CD4-positive, alpha-beta memory T cell (primary cell): ENCODE results near the gene ZNF292. TPM values are rescaled to one million over a fixed set of nuclear protein-coding genes. Genes with fewer than 3 reads are reported as not detected.
"Not testable (repeated sequence)": the region's sequence is repeated elsewhere in the genome, so short reads cannot be mapped to it uniquely, and the experiment has no call there.

Experiments
- CTCF ChIA-PET: fragments of 350-600 bp; sonication (Branson Sonifier 250); formaldehyde crosslinking; loops from one replicate; lab custom pipeline; 2021; ENCODE audit warnings: inconsistent platforms; ENCODE audit not compliant: partially characterized antibody; lab: Charles Lee
- POLR2A ChIA-PET: fragments of 350-600 bp; sonication (Branson Sonifier 250); formaldehyde crosslinking; loops from one replicate; lab custom pipeline; 2021; ENCODE audit not compliant: partially characterized antibody; lab: Charles Lee
- DNase-seq, 5 donors: peaks; one replicate each; pipeline versions ENCODE4 v3.0.0 to v3.0.0-alpha.2; 2020 to 2022; ENCODE audit warnings: mixed read lengths in 1 of 5
- H3K27ac ChIP-seq: one replicate; pipeline ENCODE4 v1.7.0; 2013; ENCODE audit warnings: low read depth, low read length
- H3K27me3 ChIP-seq: 2 replicates; pipeline ENCODE4 v1.7.0; 2013; ENCODE audit warnings: mild to moderate bottlenecking, low read length, moderate library complexity; ENCODE audit not compliant: insufficient read depth
- H3K36me3 ChIP-seq: 2 replicates; pipeline ENCODE4 v1.7.0; 2013; ENCODE audit warnings: mild to moderate bottlenecking, low read length, moderate library complexity; ENCODE audit not compliant: insufficient read depth
- H3K4me1 ChIP-seq: 2 replicates; pipeline ENCODE4 v1.7.0; 2013; ENCODE audit warnings: mild to moderate bottlenecking, low read length, moderate library complexity; ENCODE audit not compliant: insufficient read depth
- H3K4me3 ChIP-seq, 2 donors: one replicate each; pipeline ENCODE4 v1.7.0; 2013; ENCODE audit warnings: low read length in 2 of 2, mild to moderate bottlenecking in 1 of 2
- H3K9me3 ChIP-seq, 2 donors: one replicate each; pipeline ENCODE4 v1.7.0; 2013; ENCODE audit warnings: low read length in 2 of 2, control low read depth in 1 of 2; ENCODE audit not compliant: control insufficient read depth in 1 of 2
- H3K27ac Mint-ChIP-seq, 7 donors: one replicate each; pipeline ENCODE4 v1.8.0; 2020 to 2021; ENCODE audit warnings: mixed read lengths in 7 of 7, mild to moderate bottlenecking in 6 of 7, inconsistent platforms in 3 of 7, moderate library complexity in 3 of 7
- H3K27me3 Mint-ChIP-seq, 2 donors: one replicate each; pipeline ENCODE4 v1.8.0; 2020 to 2021; ENCODE audit warnings: mixed read lengths in 2 of 2
- H3K36me3 Mint-ChIP-seq, 2 donors: one replicate each; pipeline ENCODE4 v1.8.0; 2020 to 2021; ENCODE audit warnings: mixed read lengths in 2 of 2, inconsistent platforms in 1 of 2, mild to moderate bottlenecking in 1 of 2
- H3K4me1 Mint-ChIP-seq, 4 donors: one replicate each; pipeline ENCODE4 v1.8.0; 2020 to 2021; ENCODE audit warnings: mixed read lengths in 4 of 4, mild to moderate bottlenecking in 1 of 4
- H3K4me3 Mint-ChIP-seq, 8 donors: one replicate each; pipeline ENCODE4 v1.8.0; 2020 to 2021; ENCODE audit warnings: mixed read lengths in 8 of 8, mild to moderate bottlenecking in 7 of 8, moderate library complexity in 6 of 8, inconsistent platforms in 3 of 8
- H3K9me3 Mint-ChIP-seq, 8 donors: one replicate each; pipeline ENCODE4 v1.8.0; 2020 to 2021; ENCODE audit warnings: mixed read lengths in 8 of 8, mild to moderate bottlenecking in 5 of 8, inconsistent platforms in 3 of 8, moderate library complexity in 1 of 8
- intact Hi-C: fragments of 100-400 bp; cut with micrococcal nuclease; formaldehyde crosslinking; loops from one replicate; pipeline ENCODE4 v1.15.1; 2023
- polyA plus RNA-seq, 2 donors: library from polyadenylated mRNA; unstranded; fragments of 300-500 nt; fragmentation: Illumina TruSeq; gene quantifications; one replicate each; pipeline ENCODE4 v1.2.3, GENCODE V29; 2021
- total RNA-seq, 2 experiments: library from RNA; stranded (reverse); gene quantifications; one replicate each; pipeline ENCODE4 v1.2.3, GENCODE V29; 2021

ZNF292 gene
- total and polyA plus RNA-seq, 4 experiments from 2014 or later, result 15.1 to 82.1 (median 57.3) TPM

- Histone ChIP-seq H3K4me3 (no peak overlapping the region), H3K36me3 (no peaks in the 10 kb centered on the region), H3K4me1 (no peaks in the 10 kb centered on the region), H3K27ac (no peak overlapping the region), H3K27me3 (no peaks in the 10 kb centered on the region), H3K9me3 (no peaks in the 10 kb centered on the region)
- Mint-ChIP-seq H3K4me3 (no peak overlapping the region), H3K36me3 (peaks cover 0 to 2% of the 10 kb centered on the region in 2 donors), H3K27ac (no peak overlapping the region), H3K9me3 (no peaks in the 10 kb centered on the region), H3K4me1 (peaks cover 0 to 1% (median 0%) of the 10 kb centered on the region in 4 donors), H3K27me3 (peaks cover 11 to 24% of the 10 kb centered on the region in 2 donors)
- intact Hi-C loops, result no loop called here
- CTCF ChIA-PET, result no interaction called here
- POLR2A ChIA-PET, result no interaction called here
- DNase-seq, result no peak
Observed at GRCh38 chr6:87289571-87289970, 134.2 kb downstream of the ZNF292 start.

GRCh38 chr6:87291883-87292282 is 136.5 kb downstream of the ZNF292 start:
- Histone ChIP-seq H3K36me3 (no peaks in the 10 kb centered on the region), H3K4me1 (no peaks in the 10 kb centered on the region), H3K4me3 (no peak overlapping the region), H3K9me3 (no peaks in the 10 kb centered on the region), H3K27ac (no peak overlapping the region), H3K27me3 (peaks cover 5% of the 10 kb centered on the region)
- no peak overlapping the region for H3K4me3 Mint-ChIP-seq
- no peak overlapping the region for H3K27ac Mint-ChIP-seq
- POLR2A ChIA-PET, result no interaction called here
- intact Hi-C loops, result no loop called here
- CTCF ChIA-PET, result interaction anchor here (1.3 kb wide), 1 partner anchor 12 kb away, joined by 3 read pairs; no protein-coding TSS in a partner anchor
- no peak for DNase-seq
- H3K36me3 Mint-ChIP-seq, result peaks cover 0 to 2% of the 10 kb centered on the region in 2 donors
- no peaks in the 10 kb centered on the region for H3K4me1 Mint-ChIP-seq
- H3K9me3 Mint-ChIP-seq, result no peaks in the 10 kb centered on the region
- peaks cover 14 to 36% of the 10 kb centered on the region in 2 donors for H3K27me3 Mint-ChIP-seq

DNA sequence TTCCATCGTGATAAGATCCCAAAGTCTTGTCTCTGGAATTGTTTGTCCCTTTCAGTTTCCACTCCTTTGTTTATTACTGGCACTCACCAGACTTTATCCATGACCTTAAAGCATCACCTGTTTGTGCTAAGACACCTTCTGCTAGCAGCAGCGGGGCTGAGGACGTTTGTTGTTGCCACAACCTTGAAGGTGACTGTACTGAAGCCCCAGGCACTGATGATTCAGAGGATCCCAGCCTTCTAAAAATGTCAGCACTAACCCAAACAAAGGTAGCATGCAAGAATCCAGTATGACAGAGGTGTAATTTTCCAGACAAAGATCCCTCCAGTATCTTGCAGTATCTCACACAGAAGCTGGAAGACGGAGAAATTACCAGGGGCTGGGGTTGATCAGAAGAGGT is 138.2 kb downstream of the ZNF292 start:
- peaks cover 15 to 44% of the 10 kb centered on the region in 2 donors for H3K27me3 Mint-ChIP-seq
- intact Hi-C loops, result no loop called here
- CTCF ChIA-PET, result no interaction called here
- POLR2A ChIA-PET, result no interaction called here
- H3K27me3 ChIP-seq, result peaks cover 10% of the 10 kb centered on the region
- H3K4me3 ChIP-seq, result no peak overlapping the region
- no peaks in the 10 kb centered on the region for H3K4me1 Mint-ChIP-seq
- no peaks in the 10 kb centered on the region for H3K4me1 ChIP-seq
- no peak overlapping the region for H3K27ac Mint-ChIP-seq
- no peak overlapping the region for H3K4me3 Mint-ChIP-seq
- H3K9me3 Mint-ChIP-seq, result no peaks in the 10 kb centered on the region
- no peak for DNase-seq
- no peak overlapping the region for H3K27ac ChIP-seq
- no peaks in the 10 kb centered on the region for H3K9me3 ChIP-seq
- H3K36me3 Mint-ChIP-seq, result peaks cover 0 to 2% of the 10 kb centered on the region in 2 donors
- no peaks in the 10 kb centered on the region for H3K36me3 ChIP-seq

DNA sequence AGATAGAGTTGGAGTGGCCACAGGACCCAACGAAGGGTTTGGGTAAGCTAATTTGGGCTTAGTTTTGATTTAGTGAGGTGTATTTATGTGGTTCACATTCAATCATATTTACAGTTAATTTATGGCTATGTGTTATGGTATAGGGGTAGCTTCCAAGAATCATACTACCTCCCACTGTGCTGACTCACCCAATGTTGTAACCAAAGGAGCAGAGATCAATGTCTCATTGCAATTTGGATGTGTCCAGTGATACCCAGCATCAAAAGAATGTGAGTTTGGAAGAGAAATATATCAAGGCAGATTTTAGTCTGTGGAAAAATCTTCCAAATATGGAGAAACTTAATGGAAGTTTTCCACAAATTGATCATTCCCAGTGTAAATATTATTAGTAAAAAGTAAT is 141.8 kb downstream of the ZNF292 start:
- Histone ChIP-seq H3K4me3 (no peak overlapping the region), H3K36me3 (no peaks in the 10 kb centered on the region), H3K4me1 (no peaks in the 10 kb centered on the region), H3K27ac (no peak overlapping the region), H3K9me3 (no peaks in the 10 kb centered on the region), H3K27me3 (peaks cover 13% of the 10 kb centered on the region)
- no peak overlapping the region for H3K27ac Mint-ChIP-seq
- intact Hi-C loops, result no loop called here
- H3K27me3 Mint-ChIP-seq, result peaks cover 17 to 43% of the 10 kb centered on the region in 2 donors
- no peak overlapping the region for H3K4me3 Mint-ChIP-seq
- peaks cover 0 to 6% of the 10 kb centered on the region in 2 donors for H3K36me3 Mint-ChIP-seq
- POLR2A ChIA-PET, result no interaction called here
- CTCF ChIA-PET, result no interaction called here
- H3K9me3 Mint-ChIP-seq, result peaks cover 0 to 4% (median under 1%) of the 10 kb centered on the region in 8 donors
- no peak for DNase-seq
- no peaks in the 10 kb centered on the region for H3K4me1 Mint-ChIP-seq

DNA sequence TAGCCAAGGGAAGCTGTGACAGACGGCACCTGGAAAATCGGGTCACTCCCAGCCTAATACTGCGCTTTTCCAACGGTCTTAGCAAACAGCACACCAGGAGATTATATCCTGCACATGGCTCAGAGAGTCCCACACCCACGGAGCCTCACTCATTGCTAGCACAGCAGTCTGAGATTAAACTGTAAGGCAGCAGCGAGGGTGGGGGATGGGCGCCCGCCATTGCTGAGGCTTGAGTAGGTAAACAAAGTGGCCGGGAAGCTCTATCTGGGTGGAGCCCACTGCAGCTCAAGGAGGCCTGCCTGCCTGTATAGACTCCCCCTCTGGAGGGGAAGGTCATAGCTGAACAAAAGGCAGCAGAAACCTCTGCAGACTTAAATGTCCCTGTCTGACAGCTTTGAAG is 145.9 kb downstream of the ZNF292 start:
- H3K4me1 ChIP-seq, H3K27me3 ChIP-seq, H3K36me3 Mint-ChIP-seq, POLR2A ChIA-PET, H3K27ac Mint-ChIP-seq, H3K4me3 ChIP-seq, H3K4me3 Mint-ChIP-seq, intact Hi-C loops, H3K9me3 ChIP-seq, H3K36me3 ChIP-seq, H3K27ac ChIP-seq, CTCF ChIA-PET, DNase-seq, H3K4me1 Mint-ChIP-seq: not testable (repeated sequence)
- Mint-ChIP-seq H3K27me3 (peaks cover 21 to 32% of the 10 kb centered on the region in 2 donors), H3K9me3 (peaks cover 0 to 31% (median 11%) of the 10 kb centered on the region in 8 donors)

DNA sequence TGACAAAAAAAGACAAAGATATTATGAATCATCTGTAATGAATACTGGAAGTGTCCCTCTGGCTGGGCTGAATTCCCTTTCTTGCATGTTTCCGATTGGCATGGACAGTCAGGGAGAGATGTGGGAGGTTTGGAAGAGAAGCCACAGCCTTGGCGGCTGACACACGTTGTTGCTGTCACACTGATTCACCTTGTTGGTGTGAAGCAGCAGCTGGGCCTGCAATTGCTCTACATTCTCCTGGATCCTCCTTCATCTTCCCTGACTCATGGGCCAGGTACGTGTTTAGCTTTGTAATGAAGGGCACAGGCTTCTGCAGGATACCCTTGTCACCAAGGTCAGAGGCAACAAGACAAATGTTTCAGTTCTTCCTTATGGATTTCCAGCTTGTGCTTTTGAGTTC is 153.6 kb downstream of the ZNF292 start:
- Mint-ChIP-seq H3K4me3 (no peak overlapping the region), H3K27me3 (peaks cover 1 to 5% of the 10 kb centered on the region in 2 donors), H3K27ac (no peak overlapping the region), H3K36me3 (no peaks in the 10 kb centered on the region), H3K9me3 (peaks cover 0 to 20% (median 5%) of the 10 kb centered on the region in 8 donors), H3K4me1 (no peaks in the 10 kb centered on the region)
- H3K27me3 ChIP-seq, result no peaks in the 10 kb centered on the region
- intact Hi-C loops, result no loop called here
- H3K4me3 ChIP-seq, result no peak overlapping the region
- no peaks in the 10 kb centered on the region for H3K4me1 ChIP-seq
- CTCF ChIA-PET, result interaction anchor here (1.5 kb wide), 1 partner anchor 12 kb away, joined by 3 read pairs; no protein-coding TSS in a partner anchor
- no peak for DNase-seq
- no peak overlapping the region for H3K27ac ChIP-seq
- H3K9me3 ChIP-seq, result no peaks in the 10 kb centered on the region
- no peaks in the 10 kb centered on the region for H3K36me3 ChIP-seq
- POLR2A ChIA-PET, result no interaction called here

DNA sequence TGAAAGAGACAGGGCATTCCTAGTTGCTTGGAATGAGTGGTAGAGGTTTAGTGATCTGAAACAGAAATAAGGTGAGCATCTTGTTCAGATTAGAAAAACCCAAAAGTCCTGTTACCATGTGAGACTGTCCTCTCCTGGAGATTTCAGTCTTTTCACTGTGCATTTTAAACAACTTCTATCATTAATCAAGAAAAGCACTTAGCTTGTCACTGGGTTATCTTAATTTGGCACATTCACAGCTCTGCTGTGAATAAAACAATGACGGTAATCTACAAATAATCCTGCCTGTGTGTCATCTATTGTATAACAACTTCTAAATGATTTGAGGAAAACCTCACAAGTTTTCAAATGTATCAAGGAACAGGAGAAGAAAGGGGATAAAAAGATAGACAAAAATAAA is 157.5 kb downstream of the ZNF292 start:
- H3K9me3 Mint-ChIP-seq, result peaks cover 0 to 1% (median 0%) of the 10 kb centered on the region in 8 donors
- intact Hi-C loops, result no loop called here
- POLR2A ChIA-PET, result no interaction called here
- no peak for DNase-seq
- H3K27me3 Mint-ChIP-seq, result peaks cover 12% of the 10 kb centered on the region in 2 donors
- H3K4me3 Mint-ChIP-seq, result no peak overlapping the region
- H3K4me1 Mint-ChIP-seq, result no peaks in the 10 kb centered on the region
- Histone ChIP-seq H3K36me3 (no peaks in the 10 kb centered on the region), H3K4me3 (no peak overlapping the region), H3K9me3 (no peaks in the 10 kb centered on the region), H3K4me1 (no peaks in the 10 kb centered on the region), H3K27ac (no peak overlapping the region), H3K27me3 (no peaks in the 10 kb centered on the region)
- CTCF ChIA-PET, result no interaction called here
- no peaks in the 10 kb centered on the region for H3K36me3 Mint-ChIP-seq
- H3K27ac Mint-ChIP-seq, result no peak overlapping the region
